CD4-positive, CD25-positive, alpha-beta regulatory T cell (primary cell): ENCODE data around the gene GNRHR. TPM values are rescaled to one million over a fixed set of nuclear protein-coding genes. Genes with fewer than 3 reads are reported as not detected.

Experiments
- ATAC-seq, 2 donors: fragments of 150-1000 bp; cut with Tn5 transposase; one replicate each; pipeline ENCODE4 v1.10.0; 2021; ENCODE audit warnings: low read depth in 2 of 2, moderate number of reproducible peaks in 2 of 2, moderate library complexity in 1 of 2
- DNase-seq, 3 donors: peaks; one replicate each; pipeline versions ENCODE4 v3.0.0 to v3.0.0-alpha.2; 2012 to 2022; ENCODE audit warnings: mixed read lengths in 1 of 3
- H3K27ac ChIP-seq: one replicate; pipeline ENCODE4 v1.7.0; 2013; ENCODE audit warnings: mild to moderate bottlenecking, low read length; ENCODE audit not compliant: insufficient read depth, poor library complexity, severe bottlenecking
- H3K27me3 ChIP-seq: one replicate; pipeline ENCODE4 v1.7.0; 2013; ENCODE audit warnings: low read length; ENCODE audit not compliant: control insufficient read depth, insufficient read depth
- H3K36me3 ChIP-seq: one replicate; pipeline ENCODE4 v1.7.0; 2013; ENCODE audit warnings: mild to moderate bottlenecking, low read length, moderate library complexity; ENCODE audit not compliant: control insufficient read depth, insufficient read depth
- H3K4me1 ChIP-seq: 2 replicates; pipeline ENCODE4 v1.7.0; 2013; ENCODE audit warnings: mild to moderate bottlenecking, low read length; ENCODE audit not compliant: insufficient read depth, control insufficient read depth, poor library complexity, severe bottlenecking
- H3K4me3 ChIP-seq: one replicate; pipeline ENCODE4 v1.7.0; 2013; ENCODE audit warnings: low read depth, mild to moderate bottlenecking, low read length, moderate library complexity
- H3K9me3 ChIP-seq, 2 experiments: 1 replicate in 1 of 2; 2 replicates in 1 of 2; pipeline ENCODE4 v1.7.0; 2013; ENCODE audit warnings: low read length in 2 of 2, mild to moderate bottlenecking in 1 of 2, moderate library complexity in 1 of 2; ENCODE audit not compliant: control insufficient read depth in 2 of 2
- H3K27ac Mint-ChIP-seq, 3 donors: one replicate each; pipeline ENCODE4 v1.8.0; 2020 to 2022; ENCODE audit warnings: mild to moderate bottlenecking in 3 of 3, mixed read lengths in 3 of 3, moderate library complexity in 2 of 3
- H3K27me3 Mint-ChIP-seq: one replicate; pipeline ENCODE4 v1.8.0; 2022; ENCODE audit warnings: mild to moderate bottlenecking, mixed read lengths
- H3K36me3 Mint-ChIP-seq: one replicate; pipeline ENCODE4 v1.8.0; 2020; ENCODE audit warnings: mixed read lengths
- H3K4me1 Mint-ChIP-seq, 4 donors: one replicate each; pipeline ENCODE4 v1.8.0; 2020 to 2022; ENCODE audit warnings: mixed read lengths in 4 of 4, mild to moderate bottlenecking in 1 of 4
- H3K4me3 Mint-ChIP-seq, 4 donors: one replicate each; pipeline ENCODE4 v1.8.0; 2020 to 2022; ENCODE audit warnings: mild to moderate bottlenecking in 4 of 4, mixed read lengths in 4 of 4, moderate library complexity in 3 of 4
- H3K9me3 Mint-ChIP-seq, 7 donors: one replicate each; pipeline ENCODE4 v1.8.0; 2020 to 2022; ENCODE audit warnings: mixed read lengths in 7 of 7, mild to moderate bottlenecking in 3 of 7, moderate library complexity in 2 of 7
- polyA plus RNA-seq, 4 donors: library from polyadenylated mRNA; unstranded; fragments of 300-500 nt; fragmentation: Illumina TruSeq; gene quantifications; one replicate each; pipeline ENCODE4 v1.2.3, GENCODE V29; 2021
- total RNA-seq: library from RNA; stranded (reverse); gene quantifications from one replicate; pipeline ENCODE4 v1.2.3, GENCODE V29; 2022

Gene GNRHR
- total and polyA plus RNA-seq, 5 donors from 2014 or later, result 0.13 to 0.16 TPM; not detected in 3

DNA sequence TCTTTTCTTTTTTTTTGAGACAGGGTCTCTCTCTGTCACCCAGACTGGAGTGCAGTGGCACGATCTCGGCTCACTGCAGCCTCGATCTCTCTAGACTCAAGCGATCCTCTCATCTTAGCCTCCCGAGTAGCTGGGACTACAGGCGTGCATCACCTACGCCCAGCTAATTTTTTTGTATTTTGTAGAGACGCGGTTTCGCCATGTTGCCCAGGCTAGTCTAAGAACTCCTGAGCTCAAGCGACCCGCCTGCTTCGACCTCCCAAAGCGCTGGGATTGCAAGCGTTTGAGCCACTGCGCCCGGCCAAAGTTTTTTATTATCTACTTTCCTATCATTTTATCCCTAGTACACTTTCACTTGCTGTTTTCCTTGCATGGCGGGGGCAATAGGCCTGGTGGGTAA lies 54.6 kb downstream of the GNRHR start:
- peak overlapping the region; percentile 82 for H3K27ac ChIP-seq
- peak overlapping the region; percentile 91 for H3K4me3 ChIP-seq
- Mint-ChIP-seq H3K9me3 (peaks cover 0 to 1% (median 0%) of the 10 kb centered on the region in 7 donors), H3K27ac (peak overlapping the region in 2 of 3 donors; percentile 99), H3K36me3 (peaks cover 21% of the 10 kb centered on the region), H3K27me3 (no peaks in the 10 kb centered on the region), H3K4me3 (peak overlapping the region; percentile 97 to 98 (median 98)), H3K4me1 (peaks cover 52 to 73% (median 57%) of the 10 kb centered on the region in 4 donors)
- H3K36me3 ChIP-seq, result peaks cover 6% of the 10 kb centered on the region
- H3K9me3 ChIP-seq, result no peaks in the 10 kb centered on the region
- no peak for DNase-seq
- H3K27me3 ChIP-seq, result no peaks in the 10 kb centered on the region
- ATAC-seq, result no peak
- peaks cover 41% of the 10 kb centered on the region for H3K4me1 ChIP-seq

DNA sequence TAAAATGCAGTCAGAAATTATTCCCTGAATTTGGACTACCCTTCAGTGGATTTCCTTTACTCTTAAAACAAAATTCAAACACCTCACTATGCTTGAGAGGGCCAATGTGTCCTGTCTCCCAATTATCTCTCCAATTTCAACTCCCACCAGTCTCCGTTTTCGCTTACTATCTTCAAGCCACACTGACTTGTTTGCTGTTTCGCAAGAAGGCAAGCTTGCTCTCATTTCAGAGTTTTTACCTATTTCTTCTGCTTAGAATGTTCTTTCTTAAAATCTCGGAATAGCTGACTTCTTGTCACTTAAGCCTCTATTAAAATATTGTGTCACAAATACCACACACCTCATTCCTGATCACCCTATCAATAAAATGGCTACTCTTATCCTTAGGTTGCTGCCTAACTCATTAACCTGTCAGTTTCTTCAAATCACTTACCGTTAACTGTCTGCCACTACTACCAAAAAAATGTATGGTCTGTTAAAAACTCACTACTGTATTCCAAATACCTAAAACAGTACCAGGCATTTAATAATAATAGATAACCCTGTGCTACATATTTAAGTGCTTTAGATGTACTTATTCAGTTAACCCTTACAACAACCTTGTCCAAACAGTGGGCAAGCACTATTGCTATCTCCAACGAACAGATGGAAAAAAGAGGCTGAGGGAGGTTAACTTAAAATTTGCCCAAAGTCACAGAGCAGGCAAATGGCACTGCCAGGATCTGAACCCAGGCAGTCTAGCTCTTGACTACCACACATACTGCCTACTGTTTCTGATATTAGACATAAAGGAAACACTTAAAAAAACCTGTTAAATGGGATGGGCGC lies 56.1 kb downstream of the GNRHR start:
- Mint-ChIP-seq H3K9me3 (peaks cover 0 to 1% (median 0%) of the 10 kb centered on the region in 7 donors), H3K4me3 (peak overlapping the region; percentile 11 to 97 (median 62)), H3K27ac (peak overlapping the region in 1 of 3 donors; percentile 6), H3K36me3 (peaks cover 21% of the 10 kb centered on the region), H3K27me3 (no peaks in the 10 kb centered on the region), H3K4me1 (peaks cover 47 to 63% (median 54%) of the 10 kb centered on the region in 4 donors)
- no peak for DNase-seq
- no peaks in the 10 kb centered on the region for H3K27me3 ChIP-seq
- no peak for ATAC-seq
- H3K9me3 ChIP-seq, result no peaks in the 10 kb centered on the region
- peaks cover 36% of the 10 kb centered on the region for H3K4me1 ChIP-seq
- H3K36me3 ChIP-seq, result peaks cover 10% of the 10 kb centered on the region
- no peak overlapping the region for H3K4me3 ChIP-seq
- no peak overlapping the region for H3K27ac ChIP-seq

DNA sequence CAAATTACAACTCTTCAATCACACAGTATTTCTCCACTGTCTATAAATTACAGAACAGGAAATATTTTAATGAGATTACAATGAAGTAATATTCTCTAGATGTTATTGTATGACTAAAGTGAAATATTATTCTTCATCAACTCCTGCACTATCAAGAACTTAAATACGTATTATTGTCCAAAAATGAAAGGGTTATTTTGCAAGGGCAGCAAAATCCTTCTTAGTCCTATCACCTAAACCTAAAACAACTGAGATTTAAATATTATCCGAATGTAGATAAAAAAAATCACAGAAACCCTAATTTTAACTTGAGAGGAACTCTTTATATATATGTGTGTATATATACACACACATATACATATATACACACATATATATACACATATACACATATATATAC lies 58.1 kb downstream of the GNRHR start:
- no peak overlapping the region for H3K4me3 Mint-ChIP-seq
- no peak overlapping the region for H3K4me3 ChIP-seq
- H3K27me3 ChIP-seq, result no peaks in the 10 kb centered on the region
- peaks cover 24% of the 10 kb centered on the region for H3K36me3 ChIP-seq
- no peak overlapping the region for H3K27ac ChIP-seq
- no peak for DNase-seq
- ATAC-seq, result no peak
- H3K4me1 ChIP-seq, result peaks cover 26% of the 10 kb centered on the region
- peaks cover 0 to 2% (median 0%) of the 10 kb centered on the region in 7 donors for H3K9me3 Mint-ChIP-seq
- no peak overlapping the region for H3K27ac Mint-ChIP-seq
- peaks cover 48 to 57% (median 52%) of the 10 kb centered on the region in 4 donors for H3K4me1 Mint-ChIP-seq
- no peaks in the 10 kb centered on the region for H3K9me3 ChIP-seq
- H3K27me3 Mint-ChIP-seq, result no peaks in the 10 kb centered on the region
- peaks cover 40% of the 10 kb centered on the region for H3K36me3 Mint-ChIP-seq

DNA sequence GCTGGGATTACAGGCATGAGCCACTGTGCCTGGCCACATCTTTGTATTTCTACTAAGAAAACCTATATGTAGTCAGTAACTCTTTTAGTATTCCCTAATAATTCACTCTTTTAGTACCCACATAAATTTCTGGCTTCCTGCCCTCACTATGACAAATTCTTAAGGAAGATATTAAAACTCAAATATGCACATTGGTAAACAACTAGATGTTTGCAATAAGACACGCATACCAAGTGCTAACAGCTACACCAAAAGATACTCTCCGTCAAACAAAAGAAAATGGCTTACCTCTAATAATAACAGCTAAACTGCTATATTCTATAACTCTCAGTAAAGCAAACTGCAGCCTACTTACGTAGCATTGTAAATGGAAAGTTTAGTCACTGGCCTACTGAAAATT lies 59.5 kb downstream of the GNRHR start:
- Mint-ChIP-seq H3K36me3 (peaks cover 50% of the 10 kb centered on the region), H3K4me1 (peaks cover 50 to 59% (median 54%) of the 10 kb centered on the region in 4 donors), H3K4me3 (no peak overlapping the region), H3K27ac (no peak overlapping the region), H3K9me3 (peaks cover 0 to 2% (median 0%) of the 10 kb centered on the region in 7 donors), H3K27me3 (no peaks in the 10 kb centered on the region)
- H3K4me3 ChIP-seq, result no peak overlapping the region
- ATAC-seq (no peak), DNase-seq (no peak)
- H3K27me3 ChIP-seq, result no peaks in the 10 kb centered on the region
- H3K27ac ChIP-seq, result no peak overlapping the region
- no peaks in the 10 kb centered on the region for H3K9me3 ChIP-seq
- peaks cover 18% of the 10 kb centered on the region for H3K4me1 ChIP-seq
- H3K36me3 ChIP-seq, result peaks cover 26% of the 10 kb centered on the region

DNA sequence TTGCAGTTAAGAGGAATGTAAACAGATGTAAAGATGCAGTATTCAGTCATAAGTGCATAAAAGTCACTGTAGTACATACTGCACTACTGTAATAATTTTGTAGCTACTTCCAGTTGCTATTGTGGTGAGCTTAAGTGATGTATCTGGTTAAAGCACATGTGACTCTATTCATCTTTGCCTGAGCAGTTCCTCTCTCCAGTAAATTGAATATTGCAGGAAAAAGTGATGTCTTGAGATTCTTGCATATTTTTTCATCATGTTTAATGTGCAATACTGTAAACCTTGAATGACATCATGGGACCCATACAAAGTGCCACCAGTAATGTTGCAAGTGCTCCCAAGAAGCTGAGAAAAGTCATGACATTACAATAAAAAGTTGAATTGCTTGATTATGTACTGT lies 62.9 kb downstream of the GNRHR start:
- no peak overlapping the region for H3K27ac ChIP-seq
- H3K4me3 ChIP-seq, result no peak overlapping the region
- H3K9me3 Mint-ChIP-seq, result peaks cover 0 to 2% (median 0%) of the 10 kb centered on the region in 7 donors
- no peak for ATAC-seq
- no peaks in the 10 kb centered on the region for H3K27me3 ChIP-seq
- H3K36me3 ChIP-seq, result peaks cover 26% of the 10 kb centered on the region
- DNase-seq, result no peak
- H3K4me1 ChIP-seq, result no peaks in the 10 kb centered on the region
- no peaks in the 10 kb centered on the region for H3K9me3 ChIP-seq
- H3K27me3 Mint-ChIP-seq, result no peaks in the 10 kb centered on the region
- no peak overlapping the region for H3K4me3 Mint-ChIP-seq
- H3K27ac Mint-ChIP-seq, result no peak overlapping the region
- peaks cover 48% of the 10 kb centered on the region for H3K36me3 Mint-ChIP-seq
- H3K4me1 Mint-ChIP-seq, result peaks cover 43 to 52% (median 47%) of the 10 kb centered on the region in 4 donors

Other genes starting within 250 kb of the GNRHR start
- 90.8 TPM for gene CENPC, start 208.9 kb downstream of the GNRHR start, total RNA-seq
- 10 to 100 TPM; 17.0 to 19.0 (median 18.4) TPM for gene CENPC, start 208.9 kb downstream of the GNRHR start, polyA plus RNA-seq
- 0.99 TPM for gene STAP1, start 195.7 kb downstream of the GNRHR start, total RNA-seq
- gene STAP1, start 195.7 kb downstream of the GNRHR start, polyA plus RNA-seq, result 1 to 10 TPM; 1.1 to 2.9 (median 1.5) TPM
- gene UBA6, start 53.2 kb downstream of the GNRHR start, total RNA-seq, result 64.1 TPM
- gene UBA6, start 53.2 kb downstream of the GNRHR start, polyA plus RNA-seq, result 10 to 100 TPM; 21.6 to 32.0 (median 28.7) TPM
- not detected for gene TMPRSS11D, start 129.6 kb upstream of the GNRHR start, total RNA-seq
- gene TMPRSS11D, start 129.6 kb upstream of the GNRHR start, polyA plus RNA-seq, result not detected
- not detected for gene TMPRSS11A, start 209.1 kb upstream of the GNRHR start, total RNA-seq
- not detected for gene TMPRSS11A, start 209.1 kb upstream of the GNRHR start, polyA plus RNA-seq